Type B pancreatic cell (in vitro differentiated cells): ENCODE measurements around the gene CARM1. TPM values are rescaled to one million over a fixed set of nuclear protein-coding genes. Genes with fewer than 3 reads are reported as not detected.
"Not testable (repeated sequence)": the region's sequence is repeated elsewhere in the genome, so short reads cannot be mapped to it uniquely, and the experiment has no call there.

Experiments
- DNase-seq: peaks from one replicate; pipeline ENCODE4 v3.0.0; 2021; ENCODE audit warnings: mixed read lengths; ENCODE audit not compliant: unreplicated experiment; ENCODE audit errors: extremely low spot score
- H3K27ac Mint-ChIP-seq: 2 replicates; pipeline ENCODE4 v1.8.0; 2021; ENCODE audit warnings: mild to moderate bottlenecking, mixed read lengths
- H3K27me3 Mint-ChIP-seq: 2 replicates; pipeline ENCODE4 v1.8.0; 2021; ENCODE audit warnings: mixed read lengths
- H3K36me3 Mint-ChIP-seq: 2 replicates; pipeline ENCODE4 v1.8.0; 2021; ENCODE audit warnings: mixed read lengths
- H3K4me1 Mint-ChIP-seq: one replicate; pipeline ENCODE4 v1.8.0; 2021; ENCODE audit warnings: mixed read lengths; ENCODE audit not compliant: unreplicated experiment
- H3K4me3 Mint-ChIP-seq: 2 replicates; pipeline ENCODE4 v1.8.0; 2021; ENCODE audit warnings: mild to moderate bottlenecking, mixed read lengths
- H3K9me3 Mint-ChIP-seq: 2 replicates; pipeline ENCODE4 v1.8.0; 2021; ENCODE audit warnings: mixed read lengths
- total RNA-seq: library from RNA; stranded (reverse); gene quantifications from 2 replicates; pipeline ENCODE4 v1.2.1, GENCODE V29; 2021; ENCODE audit warnings: low replicate concordance
- TF ChIP-seq, protein P1 (sequence below): fragments of 200-600 bp; sonication (generic); conservative IDR thresholded peaks from 2 replicates; pipeline ENCODE4 v1.5.0; 2021; ENCODE audit warnings: antibody characterized with exemption, mild to moderate bottlenecking

CARM1 gene
- total RNA-seq, 1 donor from 2014 or later, result 81.9 TPM

DNA sequence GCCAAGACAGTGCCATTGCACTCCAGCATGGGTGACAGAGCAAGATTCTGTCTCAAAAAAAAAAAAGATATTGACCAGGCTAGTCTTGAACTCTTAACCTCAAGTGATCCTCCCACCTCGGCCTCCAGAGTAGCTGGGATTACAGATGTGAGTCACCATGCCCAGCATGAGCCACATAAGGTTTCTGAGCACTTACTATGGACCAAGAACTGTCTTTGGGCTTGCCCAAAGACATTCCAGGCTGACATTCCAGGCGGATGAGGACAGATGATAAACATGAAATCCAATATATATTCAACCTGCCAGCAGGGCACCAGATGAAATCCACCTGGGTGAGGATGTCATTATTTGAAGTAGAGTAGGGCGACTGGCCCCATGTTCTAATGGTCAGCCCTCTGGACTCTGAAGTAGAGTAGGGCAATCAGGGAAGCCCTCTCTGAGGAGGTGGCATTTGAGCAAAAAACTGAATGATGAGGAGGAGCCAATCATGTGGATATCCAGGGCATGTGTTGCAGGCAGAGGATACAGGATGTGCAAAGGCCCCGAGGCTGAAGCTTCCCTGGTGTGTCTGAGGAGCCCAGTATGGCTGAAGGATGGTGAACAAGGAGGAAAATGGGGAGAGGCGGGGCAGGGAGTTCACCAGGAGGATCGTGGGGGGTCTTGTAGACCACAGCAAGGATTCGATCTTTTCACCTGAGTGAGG is 19.1 kb upstream of the CARM1 start:
- Mint-ChIP-seq H3K4me1 (peaks cover 3% of the 10 kb centered on the region), H3K27me3 (no peaks in the 10 kb centered on the region), H3K36me3 (no peaks in the 10 kb centered on the region), H3K9me3 (no peaks in the 10 kb centered on the region), H3K27ac (no peak overlapping the region), H3K4me3 (no peak overlapping the region)
- TF ChIP-seq, protein P1, sequence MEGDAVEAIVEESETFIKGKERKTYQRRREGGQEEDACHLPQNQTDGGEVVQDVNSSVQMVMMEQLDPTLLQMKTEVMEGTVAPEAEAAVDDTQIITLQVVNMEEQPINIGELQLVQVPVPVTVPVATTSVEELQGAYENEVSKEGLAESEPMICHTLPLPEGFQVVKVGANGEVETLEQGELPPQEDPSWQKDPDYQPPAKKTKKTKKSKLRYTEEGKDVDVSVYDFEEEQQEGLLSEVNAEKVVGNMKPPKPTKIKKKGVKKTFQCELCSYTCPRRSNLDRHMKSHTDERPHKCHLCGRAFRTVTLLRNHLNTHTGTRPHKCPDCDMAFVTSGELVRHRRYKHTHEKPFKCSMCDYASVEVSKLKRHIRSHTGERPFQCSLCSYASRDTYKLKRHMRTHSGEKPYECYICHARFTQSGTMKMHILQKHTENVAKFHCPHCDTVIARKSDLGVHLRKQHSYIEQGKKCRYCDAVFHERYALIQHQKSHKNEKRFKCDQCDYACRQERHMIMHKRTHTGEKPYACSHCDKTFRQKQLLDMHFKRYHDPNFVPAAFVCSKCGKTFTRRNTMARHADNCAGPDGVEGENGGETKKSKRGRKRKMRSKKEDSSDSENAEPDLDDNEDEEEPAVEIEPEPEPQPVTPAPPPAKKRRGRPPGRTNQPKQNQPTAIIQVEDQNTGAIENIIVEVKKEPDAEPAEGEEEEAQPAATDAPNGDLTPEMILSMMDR, result no peak
- DNase-seq, result no peak

- H3K36me3 Mint-ChIP-seq, result no peaks in the 10 kb centered on the region
- H3K4me1 Mint-ChIP-seq, result peaks cover 3% of the 10 kb centered on the region
- no peak overlapping the region for H3K27ac Mint-ChIP-seq
- H3K27me3 Mint-ChIP-seq, result no peaks in the 10 kb centered on the region
- TF ChIP-seq, protein P1, result no peak
- DNase-seq, result no peak
- H3K9me3 Mint-ChIP-seq, result no peaks in the 10 kb centered on the region
- H3K4me3 Mint-ChIP-seq, result no peak overlapping the region
Measured at GRCh38 chr19:10852941-10853340, 18.4 kb upstream of the CARM1 start.

- no peaks in the 10 kb centered on the region for H3K36me3 Mint-ChIP-seq
- H3K9me3 Mint-ChIP-seq, result no peaks in the 10 kb centered on the region
- no peaks in the 10 kb centered on the region for H3K27me3 Mint-ChIP-seq
- H3K27ac Mint-ChIP-seq, result no peak overlapping the region
- TF ChIP-seq, protein P1, result no peak
- peaks cover 3% of the 10 kb centered on the region for H3K4me1 Mint-ChIP-seq
- H3K4me3 Mint-ChIP-seq, result no peak overlapping the region
- no peak for DNase-seq
Measured at GRCh38 chr19:10854350-10855089, 16.8 kb upstream of the CARM1 start.

DNA sequence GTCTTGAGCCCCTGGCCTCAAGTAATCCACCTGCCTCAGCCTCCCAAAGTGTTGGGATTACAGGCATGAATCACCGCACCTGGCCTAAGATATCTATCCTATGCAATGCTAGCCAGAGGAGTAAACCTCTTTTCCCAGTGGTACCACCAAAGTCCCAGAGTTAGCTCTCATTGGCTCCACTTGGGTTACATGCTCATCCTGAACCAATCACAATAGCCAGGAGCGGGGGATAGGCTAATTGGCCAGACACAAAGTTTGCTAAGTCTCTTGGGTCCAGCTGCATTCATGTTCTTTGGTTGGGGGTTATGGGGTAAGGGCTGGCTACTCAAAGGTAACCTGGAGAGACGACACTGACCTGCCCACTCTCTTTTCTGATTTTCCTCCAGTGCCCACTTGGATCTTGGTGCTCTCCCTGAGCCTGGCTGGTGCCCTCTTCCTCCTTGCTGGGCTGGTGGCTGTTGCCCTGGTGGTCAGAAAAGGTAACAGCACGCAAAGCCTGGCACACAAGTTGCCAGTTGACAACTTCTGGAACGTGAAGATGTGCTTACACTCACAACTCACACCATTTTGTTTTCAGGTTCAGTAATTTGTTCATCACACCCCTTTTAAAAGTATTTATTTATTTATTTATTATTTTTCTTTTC is 15.4 kb upstream of the CARM1 start:
- DNase-seq, result no peak
- TF ChIP-seq, protein P1, result peak; percentile 69
- Mint-ChIP-seq H3K27ac (no peak overlapping the region), H3K9me3 (no peaks in the 10 kb centered on the region), H3K4me1 (peaks cover 3% of the 10 kb centered on the region), H3K27me3 (no peaks in the 10 kb centered on the region), H3K4me3 (no peak overlapping the region), H3K36me3 (no peaks in the 10 kb centered on the region)

GRCh38 chr19:10856899-10857298 is 14.5 kb upstream of the CARM1 start:
- H3K4me3 Mint-ChIP-seq, H3K27me3 Mint-ChIP-seq, DNase-seq, H3K36me3 Mint-ChIP-seq, H3K4me1 Mint-ChIP-seq, H3K9me3 Mint-ChIP-seq, H3K27ac Mint-ChIP-seq: not testable (repeated sequence)
